ENCODE results near the gene PACRG.
"Not testable (repeated sequence)": the region's sequence is repeated elsewhere in the genome, so short reads cannot be mapped to it uniquely, and the experiment has no call there.

Gene PACRG

DNA sequence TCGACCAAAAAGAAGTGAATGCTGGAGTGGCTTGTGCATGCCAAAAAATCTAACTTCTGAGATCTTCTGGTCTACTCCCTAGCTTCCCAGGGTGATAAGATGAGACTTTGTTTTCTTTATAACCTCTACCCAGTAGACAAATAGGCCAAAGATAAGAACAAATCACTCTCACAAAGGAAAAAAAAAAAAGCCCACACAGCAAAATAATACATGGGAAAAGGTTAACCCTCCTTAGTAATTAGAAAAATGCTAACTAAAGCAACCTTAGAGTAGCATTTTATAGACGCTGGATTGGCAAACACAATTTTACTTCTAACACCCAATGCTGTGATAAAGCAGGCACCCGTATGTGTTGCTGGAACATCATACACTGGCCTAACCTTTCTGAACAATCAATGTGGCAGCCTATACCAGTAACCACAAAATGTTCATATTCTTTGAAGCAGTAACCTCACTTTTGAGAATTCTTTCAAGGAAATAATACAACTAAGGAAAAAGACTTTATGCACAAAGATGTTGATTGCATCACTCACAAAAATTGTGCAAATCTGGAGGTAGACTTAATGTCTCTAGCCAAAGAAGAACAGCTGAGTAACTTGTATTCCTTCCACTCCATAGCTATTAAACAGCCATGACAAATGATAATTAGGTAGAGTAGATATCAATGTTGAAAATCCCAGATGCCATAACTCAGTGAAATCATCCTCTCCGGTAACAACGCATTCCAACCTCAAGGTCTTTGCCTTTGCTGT lies 570.5 kb downstream of the PACRG start:
- DNase-seq, result no peak

DNA sequence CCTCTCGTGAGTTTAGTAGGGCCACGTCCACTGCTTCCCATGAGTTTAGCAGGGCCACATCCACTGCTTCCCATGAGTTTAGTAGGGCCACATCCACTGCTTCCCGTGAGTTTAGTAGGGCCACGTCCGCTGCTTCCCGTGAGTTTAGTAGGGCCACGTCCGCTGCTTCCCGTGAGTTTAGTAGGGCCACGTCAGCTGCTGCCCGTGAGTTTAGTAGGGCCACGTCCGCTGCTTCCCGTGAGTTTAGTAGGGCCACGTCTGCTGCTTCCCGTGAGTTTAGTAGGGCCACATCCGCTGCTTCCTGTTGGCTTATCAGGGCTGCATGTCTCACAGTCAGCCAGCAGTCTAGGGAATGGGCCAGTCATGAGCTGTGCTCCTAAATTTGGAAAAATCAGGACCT lies 573.1 kb downstream of the PACRG start:
- DNase-seq, result no peak

DNA sequence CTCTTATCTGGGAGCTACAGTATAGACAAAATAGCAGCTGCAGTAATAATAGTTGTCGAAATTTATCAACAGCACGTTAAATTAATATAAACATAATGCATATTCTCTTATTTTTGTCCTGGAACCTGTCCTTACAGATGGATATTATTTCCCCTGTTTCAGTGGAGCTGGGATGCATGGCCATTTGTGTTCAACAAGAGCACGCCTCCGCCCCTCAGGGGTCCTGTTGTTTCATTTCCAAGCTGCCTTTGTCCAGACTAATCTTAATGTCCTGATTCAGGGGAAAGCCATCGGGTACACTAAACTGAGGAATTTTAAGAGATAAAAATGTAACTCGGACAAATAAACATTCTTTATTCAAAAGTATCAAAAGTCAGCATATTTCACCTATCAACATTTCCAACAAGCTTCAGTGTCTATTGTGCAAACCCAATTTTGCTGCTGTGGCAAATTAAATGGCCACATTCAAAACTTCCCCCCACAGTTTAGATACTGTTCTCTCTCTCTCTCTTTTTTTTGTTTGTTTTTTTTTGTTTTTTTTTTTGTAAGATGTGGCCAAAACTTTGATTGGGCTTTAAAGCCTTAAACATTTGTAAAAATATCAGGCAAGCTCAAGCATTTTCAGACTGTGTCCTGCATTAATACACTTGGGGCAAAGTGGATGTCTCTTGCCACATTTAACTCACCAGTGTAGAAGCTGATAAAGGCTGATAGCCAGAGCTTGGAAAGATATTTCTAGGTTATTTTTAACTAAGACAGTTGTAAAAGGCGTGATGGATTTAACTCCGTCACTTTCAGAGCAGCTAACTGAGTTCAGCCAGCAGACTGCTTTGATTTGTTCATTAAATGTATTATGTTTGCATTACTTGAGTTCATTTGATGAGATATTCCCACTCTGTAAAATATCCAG lies 574.2 kb downstream of the PACRG start:
- no peak for DNase-seq

DNA sequence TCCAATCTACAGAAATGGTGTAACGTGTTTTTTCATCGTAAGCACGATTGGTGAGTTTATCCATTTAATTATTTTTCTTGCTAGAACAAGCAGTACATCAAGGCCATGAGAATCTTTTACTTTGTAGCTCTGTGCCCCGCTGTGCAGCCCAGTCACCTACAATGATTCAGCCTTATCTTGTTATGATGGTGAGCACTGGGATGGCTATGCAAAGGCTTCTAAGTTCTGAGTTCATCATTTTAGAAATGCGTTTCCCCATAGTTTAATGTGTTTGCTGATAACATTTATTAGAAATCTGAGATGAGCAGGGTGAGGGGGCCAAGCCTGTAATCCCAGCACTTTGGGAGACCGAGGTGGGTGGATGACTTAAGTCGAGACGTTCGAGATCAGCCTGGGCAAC lies 575.0 kb downstream of the PACRG start:
- DNase-seq, result no peak

DNA sequence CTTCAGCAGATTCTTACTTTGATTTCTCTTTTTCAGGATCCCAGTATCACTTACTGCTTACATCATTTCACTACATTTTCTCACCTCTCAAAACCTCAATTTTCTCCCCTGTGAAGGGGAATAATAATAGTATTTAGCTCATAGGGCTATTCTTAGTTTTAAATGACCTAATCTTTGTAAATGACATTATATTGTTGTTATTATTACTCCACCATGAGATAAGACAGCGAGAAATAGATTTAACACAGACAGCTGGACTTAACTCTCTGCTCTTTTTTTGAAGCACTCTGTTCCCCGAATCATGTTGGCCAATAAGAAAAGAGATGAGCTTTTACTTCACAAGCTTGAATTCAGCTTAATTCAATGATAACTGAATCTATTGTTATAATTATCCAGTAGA lies 578.2 kb downstream of the PACRG start:
- no peak for DNase-seq

DNA sequence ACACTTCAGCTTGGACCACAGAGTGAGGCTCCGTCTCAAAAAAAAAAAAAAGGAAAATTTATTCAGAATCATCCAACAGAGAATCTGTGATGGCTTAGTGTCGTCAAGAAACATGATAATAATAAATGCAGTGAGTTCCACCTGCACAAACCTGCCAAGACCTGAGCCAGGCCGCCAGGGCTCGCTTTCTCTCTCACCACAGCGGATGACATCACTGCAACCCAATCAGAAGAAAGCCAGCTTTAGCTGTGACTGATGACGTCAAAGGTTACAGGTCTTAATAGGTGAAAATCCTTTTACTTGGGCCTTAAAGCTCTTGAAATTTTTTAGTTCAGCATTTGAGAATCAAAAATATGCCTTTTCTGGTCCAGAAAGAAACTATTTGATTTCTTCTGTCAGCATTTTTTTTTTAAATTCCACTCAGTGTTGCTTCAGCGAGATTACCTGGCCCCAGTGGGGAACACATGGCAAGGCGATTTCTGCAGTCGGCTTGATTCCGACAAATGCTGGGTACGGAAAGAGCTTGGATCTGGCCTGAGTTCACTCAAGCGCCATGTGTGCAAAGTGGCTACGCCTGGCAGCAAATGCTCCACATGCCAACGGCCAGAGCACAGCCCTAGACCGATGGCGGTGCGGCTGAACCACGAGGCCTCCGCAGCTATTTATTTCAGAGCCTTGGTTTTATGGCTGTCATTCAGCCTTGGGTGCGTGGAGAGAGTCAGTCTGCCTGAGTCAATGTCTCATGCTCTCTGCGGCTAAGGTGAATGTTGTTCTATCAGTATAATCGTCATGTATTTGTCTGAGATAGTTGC lies 581.1 kb downstream of the PACRG start:
- no peak for DNase-seq

DNA sequence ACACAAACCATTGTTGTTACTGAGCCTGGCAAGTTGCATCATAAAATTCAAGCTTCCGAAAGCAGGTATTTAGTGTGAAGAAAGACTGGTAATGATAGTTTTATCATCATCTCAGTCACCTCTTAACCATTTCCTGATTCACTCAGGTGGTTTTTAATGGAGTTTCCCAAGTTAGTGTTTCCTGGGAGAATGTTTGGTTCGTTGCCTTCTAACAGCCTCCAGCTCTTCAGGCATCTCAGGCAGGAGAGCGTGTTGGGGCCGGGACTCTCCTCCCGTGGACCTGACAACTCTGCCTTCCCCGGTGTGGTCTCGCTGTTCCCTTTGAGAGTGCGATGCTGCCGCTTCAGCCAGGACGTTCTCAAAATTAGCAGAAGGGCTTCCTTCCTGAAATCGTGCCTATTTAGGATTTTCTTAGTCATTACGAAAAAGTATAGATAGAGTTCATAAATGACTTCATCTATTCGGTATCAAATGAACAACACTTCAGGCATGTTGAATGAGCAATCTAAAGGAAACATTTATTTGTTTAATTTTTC lies 581.8 kb downstream of the PACRG start:
- no peak for DNase-seq

DNA sequence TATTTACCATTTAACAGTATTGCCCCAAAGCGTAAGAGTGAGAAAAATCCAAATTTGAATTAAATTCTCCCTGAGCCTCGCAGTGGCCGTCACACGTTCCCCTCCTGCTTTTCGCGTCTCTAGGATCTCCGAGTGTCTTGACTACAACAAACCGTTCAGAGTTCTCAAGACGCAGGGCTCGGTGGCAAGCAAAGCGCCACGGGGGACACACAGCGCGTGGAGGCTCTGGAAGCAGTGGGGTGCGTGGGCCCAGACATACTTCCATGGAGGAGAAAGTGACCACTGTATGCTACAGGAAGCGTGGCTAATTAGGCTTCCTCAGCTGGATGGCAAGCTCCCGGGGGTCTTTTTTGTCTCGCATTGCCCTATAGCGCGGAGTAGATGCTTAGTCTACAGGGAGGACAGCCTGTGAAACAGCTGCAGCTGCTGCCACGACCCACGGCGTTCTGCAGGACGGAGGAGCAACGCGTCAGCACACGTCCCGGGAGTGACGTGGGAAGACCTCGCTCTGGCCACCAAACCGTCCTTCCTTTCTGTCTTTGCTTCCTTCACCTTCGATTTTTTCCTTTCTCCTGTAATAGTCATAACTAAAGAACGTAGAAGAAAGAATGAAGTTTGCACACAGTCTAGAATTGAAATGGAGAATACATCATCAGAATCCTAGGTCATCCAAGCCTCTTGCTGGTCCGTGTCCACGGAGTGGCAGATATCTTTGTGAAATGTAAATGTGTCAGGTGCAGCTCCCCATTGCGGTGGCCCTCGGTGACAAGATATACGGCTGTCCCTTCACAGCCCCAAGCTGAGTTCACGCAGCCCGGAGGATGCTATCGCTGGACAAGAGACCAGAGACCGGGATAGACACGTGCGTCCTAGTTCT lies 582.6 kb downstream of the PACRG start:
- no peak for DNase-seq

DNA sequence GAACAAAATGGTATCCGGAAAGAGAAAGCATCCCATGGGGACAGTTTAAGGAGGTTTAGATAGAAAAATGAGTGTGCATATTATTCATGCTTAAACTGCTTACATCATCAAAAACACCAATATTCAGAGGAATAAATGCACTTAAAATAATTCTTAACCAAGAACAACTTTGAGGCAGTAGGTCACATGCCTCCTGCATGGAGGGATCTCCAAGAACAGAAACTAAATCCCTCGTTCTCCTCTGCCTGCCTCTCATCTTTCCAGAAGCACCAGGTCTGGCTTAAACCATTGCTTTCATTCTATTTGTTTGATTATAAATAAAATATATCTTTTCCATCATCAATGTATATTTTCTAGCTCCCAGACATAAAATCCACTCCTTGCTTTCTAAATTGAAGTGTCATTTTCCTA lies 583.2 kb downstream of the PACRG start:
- DNase-seq, result no peak

DNA sequence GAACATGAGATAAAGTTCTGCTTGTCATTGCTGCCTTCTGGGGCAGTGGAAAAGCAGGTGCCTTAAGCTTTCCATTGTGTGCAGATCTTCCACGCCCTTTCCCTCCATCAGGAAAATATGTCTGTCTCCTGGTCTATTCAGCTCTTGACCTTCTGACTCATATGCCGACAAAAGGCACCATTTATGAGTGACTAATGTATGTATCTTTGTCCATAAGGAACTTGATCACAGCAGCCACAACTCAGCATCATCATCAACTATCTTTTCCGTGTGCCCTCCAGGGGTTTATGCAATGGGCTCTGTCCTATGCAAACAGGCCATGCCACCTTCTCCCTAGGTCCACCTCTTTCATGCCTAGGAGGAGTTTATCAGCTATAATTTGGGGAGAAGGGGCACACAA lies 584.1 kb downstream of the PACRG start:
- no peak for DNase-seq

DNA sequence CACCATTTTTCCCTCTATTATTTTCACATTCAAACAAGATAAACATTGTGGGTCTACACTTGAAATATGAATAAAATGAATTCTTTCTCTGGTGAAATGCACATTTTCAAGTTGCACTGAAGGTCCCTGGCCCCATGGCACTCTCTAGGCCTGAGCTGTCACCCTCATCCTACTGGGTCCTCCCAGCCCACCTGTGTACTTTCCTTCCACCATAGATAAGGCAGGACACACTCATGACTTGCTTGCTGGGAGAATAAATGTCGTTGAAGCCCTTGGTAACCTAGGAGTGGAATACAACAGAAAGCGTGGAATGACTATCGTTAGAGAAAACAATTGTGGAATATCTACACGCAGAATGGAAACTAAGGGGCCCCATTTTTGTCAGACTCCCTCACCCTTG lies 585.8 kb downstream of the PACRG start:
- no peak for DNase-seq

DNA sequence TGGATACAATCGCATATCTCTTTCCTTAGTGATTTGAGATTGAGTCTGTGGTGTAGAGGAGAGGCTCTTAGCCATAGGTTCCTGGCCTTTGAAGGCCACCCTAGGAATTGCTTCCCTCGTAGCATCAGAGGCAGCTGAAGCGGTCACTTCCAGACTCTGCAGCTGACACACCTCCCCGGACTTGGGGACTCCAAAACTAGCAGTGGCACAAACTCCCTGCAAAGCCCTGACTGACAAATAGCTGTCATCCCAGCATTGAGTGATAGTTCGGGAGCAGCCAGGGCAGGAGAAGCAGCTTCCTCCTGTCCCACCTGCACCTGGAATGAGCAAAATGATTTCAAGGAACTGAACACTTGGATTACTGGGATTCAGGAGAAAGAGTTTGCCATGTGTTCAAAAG lies 586.2 kb downstream of the PACRG start:
- DNase-seq, result no peak

DNA sequence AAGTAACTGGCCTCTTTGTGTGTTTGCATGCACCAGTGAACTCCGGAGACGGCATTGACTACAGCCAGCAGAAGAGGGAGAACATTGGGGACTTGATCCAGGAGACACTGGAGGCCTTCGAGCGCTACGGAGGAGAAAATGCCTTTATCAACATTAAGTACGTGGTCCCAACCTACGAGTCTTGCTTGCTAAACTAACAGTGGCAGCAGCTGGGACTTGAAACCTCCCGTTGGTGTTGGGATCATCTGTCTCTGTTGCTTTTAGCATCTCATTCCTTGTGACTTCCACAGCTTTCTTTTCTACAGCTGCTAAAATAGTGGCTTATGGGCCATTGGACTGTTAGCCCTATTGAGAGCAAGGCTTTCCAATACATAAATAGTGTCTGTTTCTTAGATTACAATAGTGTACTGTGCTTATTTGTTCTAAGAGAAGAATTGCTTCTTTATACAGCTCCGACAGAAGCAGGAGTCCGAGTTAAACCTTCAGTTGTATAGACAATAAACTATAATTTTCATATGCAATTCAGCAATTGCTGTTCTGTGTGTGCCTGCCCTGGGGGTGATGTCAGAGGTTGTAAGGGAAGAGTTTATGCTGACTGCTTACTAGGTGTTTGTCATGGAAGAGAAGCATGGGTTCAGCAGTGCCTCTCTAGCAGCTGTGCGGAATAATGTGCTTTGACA lies 587.2 kb downstream of the PACRG start:
- DNase-seq, result no peak

DNA sequence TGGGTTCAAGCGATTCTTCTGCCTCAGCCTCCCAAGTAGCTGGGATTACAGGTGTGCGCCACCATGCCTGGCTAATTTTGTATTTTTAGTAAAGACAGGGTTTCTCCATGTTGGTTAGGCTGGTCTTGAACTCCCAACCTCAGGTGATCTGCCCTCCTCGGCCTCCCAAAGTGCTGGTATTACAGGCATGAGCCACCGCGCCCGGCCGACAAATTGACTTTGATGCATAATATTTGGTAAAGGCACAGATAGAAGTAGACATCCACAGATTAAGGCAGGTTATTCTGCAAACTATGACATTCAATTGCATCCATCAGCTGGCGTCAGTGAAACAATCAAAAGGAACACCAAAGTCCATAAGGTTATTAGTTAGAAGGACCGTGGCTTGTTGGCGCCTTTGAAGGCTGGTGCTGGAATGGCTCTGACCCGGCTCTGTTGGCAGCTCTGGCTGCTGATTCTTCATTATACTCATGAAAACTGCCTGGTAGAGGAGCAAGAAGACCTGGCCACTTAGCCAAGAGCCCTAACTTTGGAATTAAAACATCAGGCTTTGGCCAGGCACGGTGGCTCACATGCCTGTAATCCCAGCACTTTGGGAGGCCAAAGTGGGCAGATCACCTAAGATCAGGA lies 589.2 kb downstream of the PACRG start:
- DNase-seq, result not testable (repeated sequence)

DNA sequence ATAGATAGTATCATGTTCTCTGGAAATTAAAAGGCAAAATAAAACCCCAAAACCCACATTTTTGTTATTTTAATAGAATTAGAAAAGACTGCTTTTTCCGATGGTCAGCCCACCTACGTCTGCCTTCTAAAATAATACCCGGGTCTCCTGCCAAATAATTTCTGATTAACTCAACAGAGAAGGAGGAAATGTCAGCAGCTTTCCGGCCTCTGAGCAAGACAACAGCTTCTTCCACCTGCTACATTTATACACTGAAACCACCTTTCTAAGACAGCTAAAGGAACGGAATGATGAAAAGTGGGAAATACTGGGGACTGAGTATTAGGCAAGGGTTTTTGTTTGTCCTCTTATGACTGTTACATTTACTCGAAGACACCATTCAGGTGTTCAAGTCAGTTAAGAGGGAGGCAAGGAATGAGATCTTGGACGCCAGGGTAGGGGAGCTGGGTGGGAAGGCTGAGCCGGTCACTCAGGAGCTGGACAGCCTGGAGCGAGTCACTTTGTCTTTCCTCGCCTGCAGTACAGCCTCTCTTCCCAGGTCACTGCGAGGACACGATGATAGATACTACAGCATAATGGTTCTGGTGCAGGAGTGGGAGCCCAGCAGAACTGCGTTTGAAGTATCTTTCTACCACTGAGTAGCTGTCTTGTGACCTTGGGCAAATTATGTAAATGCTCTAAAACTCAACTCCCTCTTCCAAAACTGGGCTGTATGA lies 590.5 kb downstream of the PACRG start:
- DNase-seq, result no peak

DNA sequence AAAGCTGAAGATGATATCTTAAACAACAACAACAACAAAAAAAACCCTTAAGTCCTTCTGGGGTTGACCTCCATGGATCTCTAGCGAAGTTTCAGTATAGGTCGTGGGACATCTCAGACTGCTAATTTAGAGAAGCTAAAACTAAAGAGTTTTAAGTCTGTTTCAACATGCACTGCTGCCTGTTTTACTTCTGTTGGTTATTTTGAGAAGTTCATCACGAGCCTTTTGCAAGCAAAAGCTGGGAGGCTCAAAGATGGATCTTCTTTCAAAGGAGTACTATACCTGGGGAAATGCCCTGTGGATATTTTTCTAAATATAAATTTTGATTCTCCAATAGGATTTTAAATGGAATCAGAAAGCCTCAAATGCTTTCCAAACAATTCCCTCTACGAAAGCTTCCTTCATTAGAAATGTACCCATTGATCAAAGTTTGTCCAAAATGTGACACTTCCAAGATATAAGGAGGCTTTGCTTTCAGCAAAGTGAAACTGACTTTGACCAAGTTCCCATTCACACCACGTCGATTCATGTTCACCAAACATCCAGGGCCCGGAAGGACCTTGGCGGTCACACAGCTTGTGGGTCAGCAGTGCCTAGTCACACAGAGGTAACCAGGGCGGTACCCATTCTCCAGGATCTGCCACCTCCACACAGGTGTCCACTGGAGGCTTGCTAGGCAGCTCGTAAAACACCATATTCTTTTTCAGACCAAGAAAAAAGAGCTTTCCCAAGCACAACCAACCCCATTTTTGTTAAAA lies 592.0 kb downstream of the PACRG start:
- DNase-seq, result no peak

DNA sequence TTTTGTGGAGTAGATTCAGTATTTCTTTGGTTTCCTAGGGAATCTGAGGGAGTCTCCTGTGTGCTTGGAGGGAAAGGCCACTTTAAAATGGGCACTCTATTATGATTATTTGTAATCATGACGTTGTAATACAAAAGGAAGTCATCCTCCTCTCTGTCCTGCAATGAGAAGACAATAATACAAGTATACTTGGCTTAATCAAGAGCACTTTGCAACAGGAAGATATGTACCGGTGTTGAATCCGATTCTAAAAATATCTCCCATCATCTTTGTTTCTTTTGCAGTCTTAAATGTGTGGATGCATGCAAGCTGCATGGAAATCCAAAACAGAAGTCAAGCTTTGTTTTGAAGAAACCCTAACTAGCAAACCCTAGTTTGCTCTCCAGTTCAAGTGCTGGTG lies 592.6 kb downstream of the PACRG start:
- no peak for DNase-seq

DNA sequence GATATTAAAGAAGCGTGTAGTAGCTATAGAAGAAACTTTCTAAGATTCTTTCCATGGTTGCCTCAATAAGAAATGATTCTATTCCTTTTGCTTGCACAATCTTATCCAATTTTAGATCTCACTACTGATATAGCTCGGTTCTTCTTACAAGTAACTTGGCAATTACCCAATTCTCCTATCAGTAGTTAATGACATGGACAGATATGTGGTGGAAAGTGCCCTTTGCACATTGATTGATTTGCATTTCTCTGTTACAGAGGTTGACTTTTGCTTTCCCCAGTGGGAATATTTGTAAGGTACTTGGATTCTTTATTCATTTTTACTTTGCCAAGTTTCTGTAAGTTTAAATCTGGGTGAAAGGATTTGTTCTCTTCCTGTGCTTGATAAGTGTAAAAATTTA lies 593.0 kb downstream of the PACRG start:
- no peak for DNase-seq

DNA sequence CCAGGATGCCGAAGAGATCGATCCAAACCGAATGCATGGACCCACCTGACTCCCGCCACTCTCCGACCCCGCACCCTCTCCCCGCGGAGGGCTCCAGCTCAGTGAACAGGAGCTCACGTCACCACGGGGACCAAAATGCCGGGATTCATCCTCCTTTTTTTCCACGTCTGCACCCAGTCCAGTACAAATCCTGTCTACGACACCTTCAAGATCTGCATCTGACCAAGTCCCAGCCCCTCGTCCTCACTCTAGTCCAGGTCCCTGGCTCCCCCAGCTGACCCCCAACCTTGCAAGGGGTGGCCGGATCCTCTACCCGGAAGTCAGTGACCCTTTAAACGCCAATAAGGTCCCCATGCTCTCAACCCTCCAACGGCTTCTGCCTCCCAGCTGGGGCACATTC lies 593.9 kb downstream of the PACRG start:
- DNase-seq, result no peak

DNA sequence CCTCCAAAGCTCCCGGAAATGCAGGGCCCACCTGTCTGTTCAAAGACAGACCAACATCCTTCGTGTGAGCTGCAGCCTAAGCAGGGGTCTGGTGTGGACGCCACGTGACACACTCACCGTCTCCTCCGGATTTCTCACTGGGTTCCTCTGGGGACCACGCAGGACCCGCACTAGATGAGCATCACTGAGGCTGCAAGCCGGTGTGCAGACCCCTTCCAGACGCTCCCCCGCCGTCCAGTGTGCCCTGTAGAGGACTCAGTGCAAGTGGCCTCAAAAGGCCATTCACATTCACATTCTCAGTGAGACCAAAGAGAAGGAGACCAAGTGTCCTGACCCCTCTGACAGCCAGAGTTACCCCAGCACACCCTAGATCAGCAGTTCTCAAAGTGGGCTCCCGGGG lies 595.5 kb downstream of the PACRG start:
- no peak for DNase-seq
